ENCODE data around the gene GPR84.

GRCh38 chr12:54337854-54338650 is 26.2 kb downstream of the GPR84 start:
- TF ChIP-seq CTCF (IDR thresholded peaks at IDR 0.05; ENCODE audit: low read depth, low read length, poor library complexity, severe bottlenecking) = no peak
- no peak for TF ChIP-seq EZH2phosphoT487 (IDR thresholded peaks at IDR 0.05; ENCODE audit: borderline replicate concordance, low read length)

All from DOHH2 (cell line).